HEK293T (cell line): ENCODE data around the gene MAP4K4.

Experiments
- CTCF ChIA-PET: fragments of 350-600 bp; formaldehyde crosslinking; extraction: SDS; loops from one replicate; lab custom pipeline; 2021; ENCODE audit warnings: antibody characterized with exemption, inconsistent platforms; lab: Yijun Ruan, JAX
- POLR2A ChIA-PET: fragments of 350-600 bp; formaldehyde crosslinking; extraction: SDS; loops from one replicate; lab custom pipeline; 2020; ENCODE audit warnings: antibody characterized with exemption, inconsistent platforms; lab: Yijun Ruan, JAX
- DNase-seq: peaks from one replicate; pipeline ENCODE4 v3.0.0; 2012; ENCODE audit warnings: mixed read lengths; ENCODE audit errors: extremely low spot score
- ARNT ChIP-seq: fragments of 450-650 bp; IDR thresholded peaks from 2 replicates; pipeline ENCODE4 v1.6.1; 2017; ENCODE audit warnings: mild to moderate bottlenecking
- BHLHE40 ChIP-seq: fragments of 450-650 bp; IDR thresholded peaks from 2 replicates; pipeline ENCODE4 v1.6.1; 2016; ENCODE audit warnings: mild to moderate bottlenecking, moderate library complexity, borderline replicate concordance
- CTBP1 ChIP-seq: fragments of 450-650 bp; IDR thresholded peaks from 2 replicates; pipeline ENCODE4 v1.6.1; 2016; ENCODE audit warnings: borderline replicate concordance
- ELF4 ChIP-seq: fragments of 450-650 bp; IDR thresholded peaks from 2 replicates; pipeline ENCODE4 v1.6.1; 2017; ENCODE audit warnings: antibody characterized with exemption
- FOXA1 ChIP-seq: fragments of 450-650 bp; IDR thresholded peaks from 2 replicates; pipeline ENCODE4 v1.6.1; 2016; ENCODE audit warnings: mild to moderate bottlenecking
- FOXK2 ChIP-seq: fragments of 450-650 bp; IDR thresholded peaks from 2 replicates; pipeline ENCODE4 v1.6.1; 2016; ENCODE audit warnings: mild to moderate bottlenecking
- FOXM1 ChIP-seq: fragments of 450-650 bp; IDR thresholded peaks from 2 replicates; pipeline ENCODE4 v1.6.1; 2017; ENCODE audit warnings: mild to moderate bottlenecking, borderline replicate concordance
- HDGF ChIP-seq: fragments of 450-650 bp; IDR thresholded peaks from 2 replicates; pipeline ENCODE4 v1.6.1; 2017; ENCODE audit warnings: antibody characterized with exemption, borderline replicate concordance
- L3MBTL2 ChIP-seq: fragments of 450-650 bp; conservative IDR thresholded peaks from 2 replicates; pipeline ENCODE4 v1.6.1; 2016; ENCODE audit warnings: mild to moderate bottlenecking
- LEF1 ChIP-seq: fragments of 450-650 bp; IDR thresholded peaks from 2 replicates; pipeline ENCODE4 v1.6.1; 2017; ENCODE audit warnings: mild to moderate bottlenecking, borderline replicate concordance
- NFRKB ChIP-seq: fragments of 450-650 bp; IDR thresholded peaks from 2 replicates; pipeline ENCODE4 v1.6.1; 2016; ENCODE audit warnings: mild to moderate bottlenecking, moderate library complexity
- SP1 ChIP-seq: fragments of 450-650 bp; IDR thresholded peaks from 2 replicates; pipeline ENCODE4 v1.6.1; 2017
- SUZ12 ChIP-seq: fragments of 450-650 bp; IDR thresholded peaks from 2 replicates; pipeline ENCODE4 v1.6.1; 2016; ENCODE audit warnings: mild to moderate bottlenecking
- TARDBP ChIP-seq: fragments of 450-650 bp; IDR thresholded peaks from 2 replicates; pipeline ENCODE4 v1.6.1; 2016
- ZNF384 ChIP-seq: fragments of 450-650 bp; IDR thresholded peaks from 2 replicates; pipeline ENCODE4 v1.6.1; 2016
- TF ChIP-seq, protein P1 (sequence below): fragments of 450-650 bp; IDR thresholded peaks from 2 replicates; pipeline ENCODE4 v1.6.1; 2016

MAP4K4 gene

DNA sequence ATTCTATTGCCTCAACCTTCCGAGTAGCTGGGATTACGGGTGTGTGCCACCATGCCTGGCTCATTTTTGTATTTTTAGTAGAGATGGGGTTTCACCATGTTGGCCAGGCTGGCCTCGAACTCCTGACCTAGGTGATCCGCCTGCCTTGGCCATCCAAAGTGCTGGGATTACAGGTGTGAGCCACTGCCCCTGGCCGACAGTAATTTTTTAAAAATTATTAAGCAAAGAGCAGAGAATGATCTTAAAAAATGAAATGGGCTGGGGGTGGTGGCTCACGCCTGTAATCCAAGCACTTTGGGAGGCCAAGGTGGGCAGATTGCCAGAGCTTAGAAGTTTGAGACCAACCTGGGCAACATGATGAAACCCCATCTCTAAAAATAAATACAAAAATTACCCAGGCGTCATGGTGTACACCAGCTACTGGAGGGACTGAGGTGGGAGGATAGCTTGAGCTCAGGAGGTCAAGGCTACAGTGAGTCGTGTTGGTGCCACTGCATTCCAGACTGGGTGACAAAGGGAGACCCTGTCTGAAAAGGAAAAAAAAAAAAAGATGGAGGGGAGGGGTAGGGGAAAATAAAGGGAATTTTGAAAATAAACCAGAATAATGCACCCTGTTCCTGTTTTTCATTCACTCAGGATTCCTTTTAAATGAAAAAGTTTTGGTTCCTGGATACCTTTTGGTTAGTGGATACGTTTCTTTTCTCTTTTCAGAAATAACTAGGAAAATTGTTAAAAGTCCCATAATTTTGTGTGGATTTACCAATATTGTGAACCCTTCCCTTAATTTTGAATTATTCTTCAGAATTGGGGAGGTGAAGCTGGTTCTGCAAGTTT is 33.9 kb downstream of the MAP4K4 start:
- DNase-seq: no peak
- TF ChIP-seq BHLHE40: no peak
- no peak for TF ChIP-seq HDGF
- TF ChIP-seq L3MBTL2: no peak
- TF ChIP-seq ARNT: no peak
- no peak for TF ChIP-seq FOXK2
- TF ChIP-seq NFRKB: no peak
- no peak for TF ChIP-seq ELF4
- no peak for TF ChIP-seq SP1
- POLR2A ChIA-PET: no interaction called here
- CTCF ChIA-PET: interaction anchor here (0.6 kb wide), 2 partner anchors 31 to 51 kb away, joined by 3 read pairs; no protein-coding TSS in a partner anchor

DNA sequence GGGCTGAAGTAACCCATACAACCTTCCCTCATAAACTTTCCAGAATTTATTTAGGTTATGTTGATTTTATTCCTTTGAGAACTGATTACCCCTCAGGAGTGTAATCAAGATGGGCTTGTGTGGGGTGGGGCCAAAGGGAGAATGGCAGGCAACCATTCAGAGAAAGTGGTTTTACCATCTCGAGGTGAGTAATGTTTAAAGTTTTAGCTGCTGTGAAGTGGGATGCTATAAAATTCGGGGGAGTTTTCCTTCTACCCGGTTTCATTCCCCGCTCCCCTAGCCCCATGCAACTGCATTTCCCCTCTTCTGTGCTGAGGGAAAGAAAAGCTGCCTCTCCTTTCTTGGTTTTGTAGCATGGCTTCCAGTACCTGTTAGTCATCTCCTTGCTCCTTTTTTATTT is 34.7 kb downstream of the MAP4K4 start:
- TF ChIP-seq TARDBP (no peak), ZNF384 (0 out of 2 replicates have a peak, but pooled peaks have one; percentile 30), FOXM1 (no peak)
- TF ChIP-seq, protein P1, sequence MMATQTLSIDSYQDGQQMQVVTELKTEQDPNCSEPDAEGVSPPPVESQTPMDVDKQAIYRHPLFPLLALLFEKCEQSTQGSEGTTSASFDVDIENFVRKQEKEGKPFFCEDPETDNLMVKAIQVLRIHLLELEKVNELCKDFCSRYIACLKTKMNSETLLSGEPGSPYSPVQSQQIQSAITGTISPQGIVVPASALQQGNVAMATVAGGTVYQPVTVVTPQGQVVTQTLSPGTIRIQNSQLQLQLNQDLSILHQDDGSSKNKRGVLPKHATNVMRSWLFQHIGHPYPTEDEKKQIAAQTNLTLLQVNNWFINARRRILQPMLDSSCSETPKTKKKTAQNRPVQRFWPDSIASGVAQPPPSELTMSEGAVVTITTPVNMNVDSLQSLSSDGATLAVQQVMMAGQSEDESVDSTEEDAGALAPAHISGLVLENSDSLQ: 0 out of 2 replicates have a peak, but pooled peaks have one; percentile 3
- POLR2A ChIA-PET: no interaction called here
- no peak for DNase-seq
- CTCF ChIA-PET: interaction anchor here (0.6 kb wide), 2 partner anchors 30 to 51 kb away, joined by 3 read pairs; no protein-coding TSS in a partner anchor

DNA sequence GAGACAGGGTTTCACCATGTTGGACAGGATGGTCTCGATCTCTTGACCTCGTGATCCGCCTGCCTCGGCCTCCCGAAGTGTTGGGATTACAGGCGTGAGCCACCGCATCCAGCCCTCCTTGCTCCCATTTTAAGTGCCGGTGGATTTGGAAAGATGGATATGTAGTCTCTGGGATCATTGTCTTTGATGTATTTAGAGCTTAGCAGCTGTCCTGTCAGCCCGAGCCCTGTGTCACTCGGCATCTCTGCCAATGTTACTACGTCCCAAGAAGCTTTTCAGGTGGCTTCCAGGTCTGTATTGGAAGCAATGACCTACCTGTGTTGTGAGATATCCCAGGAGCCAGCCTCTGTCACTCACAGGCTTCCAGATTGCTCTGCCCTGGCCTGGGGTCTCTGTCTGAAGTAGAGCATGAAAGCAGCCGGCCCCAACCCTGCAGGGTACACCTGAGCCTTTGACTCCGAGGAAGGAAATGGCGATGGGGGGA is 35.3 kb downstream of the MAP4K4 start:
- no peak for DNase-seq
- ChIA-PET POLR2A (no interaction called here), CTCF (no interaction called here)
- TF ChIP-seq SUZ12 (no peak), LEF1 (no peak), TARDBP (no peak), FOXK2 (no peak), BHLHE40 (no peak), ZNF384 (no peak), CTBP1 (no peak), HDGF (no peak), FOXA1 (no peak), L3MBTL2 (no peak), ARNT (no peak), ELF4 (no peak), SP1 (no peak), FOXM1 (no peak), NFRKB (no peak)
- TF ChIP-seq, protein P1: no peak

- DNase-seq: no peak
- CTCF ChIA-PET: no interaction called here
- TF ChIP-seq ZNF384 (no peak), BHLHE40 (no peak), HDGF (no peak), CTBP1 (no peak), FOXK2 (no peak), FOXA1 (no peak), TARDBP (no peak), ARNT (no peak), FOXM1 (no peak), SUZ12 (no peak)
- TF ChIP-seq, protein P1: no peak
- POLR2A ChIA-PET: no interaction called here
Observed at GRCh38 chr2:101733257-101733993, 35.9 kb downstream of the MAP4K4 start.

DNA sequence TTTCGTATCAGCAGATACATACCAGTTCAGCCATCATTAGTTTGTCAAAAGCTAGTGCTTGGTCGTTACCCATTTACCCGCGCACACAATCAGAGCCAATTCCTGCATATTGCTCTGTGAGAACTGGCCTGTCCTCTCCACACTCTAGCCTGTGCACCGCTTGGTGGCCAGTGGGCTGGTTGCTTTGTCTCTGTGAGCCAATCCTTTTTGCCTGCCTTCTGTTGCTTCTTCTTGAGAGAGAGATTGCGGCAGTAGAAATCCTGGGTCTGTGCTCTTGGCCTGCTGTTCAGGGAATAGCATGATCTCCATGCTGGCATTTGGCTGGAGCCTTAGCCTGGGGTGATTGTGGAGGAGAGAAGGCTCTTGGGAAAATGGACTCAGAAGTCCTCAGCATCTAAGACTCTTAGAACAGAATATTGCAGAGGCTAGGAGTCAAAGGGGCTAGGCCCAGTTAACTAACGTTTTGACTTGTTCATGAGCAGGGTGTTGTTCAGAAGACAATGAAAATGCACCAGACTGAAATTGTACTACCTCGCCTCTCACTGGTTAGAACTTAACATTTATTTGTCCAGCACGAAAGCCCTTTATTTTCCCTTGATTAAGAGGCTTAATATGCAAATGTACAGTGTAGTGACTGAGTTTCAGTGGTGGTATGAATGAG is 37.1 kb downstream of the MAP4K4 start:
- TF ChIP-seq, protein P1: no peak
- TF ChIP-seq NFRKB (no peak), SP1 (no peak), HDGF (no peak), L3MBTL2 (no peak), ZNF384 (no peak), TARDBP (no peak), ARNT (no peak), SUZ12 (no peak), FOXM1 (no peak), ELF4 (no peak), FOXA1 (no peak), FOXK2 (no peak), BHLHE40 (no peak), LEF1 (no peak), CTBP1 (no peak)
- no peak for DNase-seq
- POLR2A ChIA-PET: no interaction called here
- CTCF ChIA-PET: interaction anchor here (0.6 kb wide), 1 partner anchor 11 kb away, joined by 7 read pairs; no protein-coding TSS in a partner anchor
